BE2C (cell line): ENCODE results near the gene TEKT3.

Experiments
- DNase-seq: peaks from one replicate; pipeline ENCODE4 v3.0.0-alpha.2; 2020
- H3K27me3 ChIP-seq: fragments of 250-450 bp; sonication (Bioruptor Pico); 2 replicates; pipeline ENCODE4 v1.5.1; 2020; ENCODE audit warnings: mild to moderate bottlenecking
- H3K36me3 ChIP-seq: fragments of 250-450 bp; sonication (Bioruptor Pico); 2 replicates; pipeline ENCODE4 v1.5.1; 2020; ENCODE audit warnings: mild to moderate bottlenecking
- H3K4me1 ChIP-seq: fragments of 250-450 bp; sonication (Bioruptor Pico); 2 replicates; pipeline ENCODE4 v1.5.1; 2020
- H3K4me3 ChIP-seq: 2 replicates; pipeline ENCODE4 v1.5.1; 2011; ENCODE audit warnings: low read depth, low read length
- H3K9me3 ChIP-seq: fragments of 250-450 bp; sonication (Bioruptor Pico); 2 replicates; pipeline ENCODE4 v1.5.1; 2020
- TF ChIP-seq, protein P1 (sequence below): IDR thresholded peaks from 2 replicates; pipeline ENCODE4 v1.5.1; 2012; ENCODE audit warnings: mild to moderate bottlenecking, low read depth, low read length

Gene TEKT3

DNA sequence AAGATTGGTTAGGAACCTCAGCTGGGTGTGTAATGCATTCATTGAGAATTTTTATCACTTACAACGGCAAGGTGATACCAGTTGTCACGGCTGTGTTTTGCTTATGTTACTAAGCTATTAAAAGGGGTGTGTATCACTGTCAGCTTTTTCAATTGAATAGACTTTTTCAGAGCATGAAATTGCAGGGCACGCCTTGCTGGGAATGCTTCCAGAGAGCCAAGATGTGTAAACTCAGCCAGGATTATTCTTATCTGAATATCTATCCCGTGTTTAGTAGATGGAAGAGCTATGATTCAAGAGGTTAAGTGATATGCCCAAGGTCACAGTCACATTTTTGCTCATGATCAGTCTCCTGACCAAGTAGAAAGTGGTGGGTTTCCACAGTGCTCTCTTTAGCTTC, 6.6 kb upstream of the TEKT3 start:
- TF ChIP-seq, protein P1, sequence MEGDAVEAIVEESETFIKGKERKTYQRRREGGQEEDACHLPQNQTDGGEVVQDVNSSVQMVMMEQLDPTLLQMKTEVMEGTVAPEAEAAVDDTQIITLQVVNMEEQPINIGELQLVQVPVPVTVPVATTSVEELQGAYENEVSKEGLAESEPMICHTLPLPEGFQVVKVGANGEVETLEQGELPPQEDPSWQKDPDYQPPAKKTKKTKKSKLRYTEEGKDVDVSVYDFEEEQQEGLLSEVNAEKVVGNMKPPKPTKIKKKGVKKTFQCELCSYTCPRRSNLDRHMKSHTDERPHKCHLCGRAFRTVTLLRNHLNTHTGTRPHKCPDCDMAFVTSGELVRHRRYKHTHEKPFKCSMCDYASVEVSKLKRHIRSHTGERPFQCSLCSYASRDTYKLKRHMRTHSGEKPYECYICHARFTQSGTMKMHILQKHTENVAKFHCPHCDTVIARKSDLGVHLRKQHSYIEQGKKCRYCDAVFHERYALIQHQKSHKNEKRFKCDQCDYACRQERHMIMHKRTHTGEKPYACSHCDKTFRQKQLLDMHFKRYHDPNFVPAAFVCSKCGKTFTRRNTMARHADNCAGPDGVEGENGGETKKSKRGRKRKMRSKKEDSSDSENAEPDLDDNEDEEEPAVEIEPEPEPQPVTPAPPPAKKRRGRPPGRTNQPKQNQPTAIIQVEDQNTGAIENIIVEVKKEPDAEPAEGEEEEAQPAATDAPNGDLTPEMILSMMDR: no peak
- Histone ChIP-seq H3K4me1 (no peaks in the 10 kb centered on the region), H3K4me3 (no peak overlapping the region), H3K9me3 (no peaks in the 10 kb centered on the region), H3K36me3 (no peaks in the 10 kb centered on the region), H3K27me3 (no peaks in the 10 kb centered on the region)
- no peak for DNase-seq

DNA sequence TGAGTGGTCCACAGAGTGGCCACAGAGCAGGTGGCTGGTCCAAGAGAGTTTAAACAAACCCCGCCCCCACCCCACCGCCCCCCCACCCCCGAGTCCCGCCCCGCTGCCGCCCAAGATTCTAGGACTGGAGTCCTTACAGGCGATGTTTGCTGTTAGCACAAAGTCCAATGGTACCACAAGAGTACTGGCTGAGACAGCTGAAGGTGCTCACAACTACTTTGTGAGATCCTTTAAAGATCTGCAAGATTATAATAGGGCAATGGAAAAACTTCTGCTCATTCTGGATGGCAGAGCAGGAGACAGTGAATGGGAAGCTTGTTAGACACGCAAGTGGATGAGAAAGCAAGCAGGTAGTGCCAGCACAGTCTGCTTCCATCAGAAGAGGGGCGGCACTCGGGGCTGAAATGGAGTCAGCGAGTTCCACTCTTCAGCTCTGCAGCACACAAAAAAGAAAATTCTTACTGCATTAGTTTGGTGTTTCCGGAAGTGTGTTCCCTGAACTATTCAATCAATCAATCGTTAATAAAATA, 4.7 kb upstream of the TEKT3 start:
- TF ChIP-seq, protein P1: no peak

DNA sequence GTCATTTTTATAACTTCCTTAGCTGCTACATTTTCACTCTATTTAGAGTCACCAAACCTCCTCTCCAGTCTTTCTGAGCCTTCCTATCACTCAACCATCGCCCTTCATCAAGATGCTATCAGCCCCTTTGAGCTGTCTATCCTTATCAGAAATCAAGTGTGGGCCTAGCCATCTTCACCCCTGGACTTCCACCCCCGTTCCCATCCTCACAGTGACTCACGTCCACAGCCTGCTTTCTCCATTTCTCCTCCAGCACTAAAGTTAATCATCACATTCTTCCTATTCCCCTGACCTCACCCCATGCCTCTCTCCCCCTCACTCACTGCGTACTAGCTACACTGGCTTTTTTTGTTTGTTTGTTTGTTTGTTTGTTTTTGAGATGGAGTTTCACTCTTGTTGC, 2.4 kb upstream of the TEKT3 start:
- Histone ChIP-seq H3K36me3 (no peaks in the 10 kb centered on the region), H3K27me3 (no peaks in the 10 kb centered on the region), H3K4me3 (no peak overlapping the region), H3K9me3 (no peaks in the 10 kb centered on the region), H3K4me1 (no peaks in the 10 kb centered on the region)
- DNase-seq: no peak
- TF ChIP-seq, protein P1: no peak

More for the DNA sequence above, 4.7 kb upstream of the TEKT3 start:
- Histone ChIP-seq H3K4me3 (no peak overlapping the region), H3K27me3 (no peaks in the 10 kb centered on the region), H3K4me1 (no peaks in the 10 kb centered on the region), H3K36me3 (no peaks in the 10 kb centered on the region), H3K9me3 (no peaks in the 10 kb centered on the region)
- no peak for DNase-seq

DNA sequence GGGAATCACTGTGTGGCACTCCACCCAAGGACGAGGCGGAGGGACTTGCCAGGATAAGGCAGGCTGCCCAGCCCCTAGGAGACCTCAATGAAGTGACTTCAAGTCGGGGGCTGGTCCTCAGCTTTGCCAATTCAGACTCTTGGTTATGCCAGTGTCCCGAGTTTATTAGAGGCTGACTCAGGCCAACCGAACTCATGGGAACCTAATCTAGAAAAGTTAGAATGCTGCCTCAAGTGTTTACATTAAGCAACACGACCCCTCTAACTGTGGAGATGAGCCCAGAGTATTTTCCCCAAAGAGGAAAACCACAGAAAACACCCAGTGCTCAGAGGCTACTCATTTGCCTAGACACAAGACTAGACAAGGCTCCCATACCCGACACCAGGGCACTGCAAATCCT, 1.1 kb upstream of the TEKT3 start:
- no peaks in the 10 kb centered on the region for H3K9me3 ChIP-seq
- DNase-seq: no peak
- H3K4me1 ChIP-seq: no peaks in the 10 kb centered on the region
- no peak overlapping the region for H3K4me3 ChIP-seq
- no peaks in the 10 kb centered on the region for H3K36me3 ChIP-seq
- TF ChIP-seq, protein P1: no peak
- H3K27me3 ChIP-seq: no peaks in the 10 kb centered on the region

DNA sequence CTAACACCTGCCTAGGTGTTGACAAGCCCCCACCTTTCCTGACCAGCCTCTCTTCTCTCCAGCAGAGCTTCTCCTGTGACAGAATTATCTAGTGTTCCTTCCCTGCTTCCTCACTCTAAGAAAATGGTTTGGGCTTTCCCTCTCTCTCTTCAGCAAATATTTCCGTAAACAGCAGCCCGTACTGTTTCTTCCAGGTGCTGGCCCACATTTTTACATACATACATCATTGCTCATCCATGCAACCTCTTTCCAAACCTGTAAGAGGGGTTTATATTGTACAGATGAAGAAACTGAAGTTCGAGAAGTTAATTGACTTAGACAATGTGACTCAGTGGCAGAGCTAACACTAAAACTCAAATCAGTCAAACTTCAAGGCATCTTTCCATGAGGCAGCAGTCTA, 569 bp upstream of the TEKT3 start:
- no peaks in the 10 kb centered on the region for H3K27me3 ChIP-seq
- no peaks in the 10 kb centered on the region for H3K4me1 ChIP-seq
- H3K4me3 ChIP-seq: peak overlapping the region; percentile 70
- no peak for DNase-seq
- TF ChIP-seq, protein P1: no peak
- no peaks in the 10 kb centered on the region for H3K36me3 ChIP-seq
- no peaks in the 10 kb centered on the region for H3K9me3 ChIP-seq

DNA sequence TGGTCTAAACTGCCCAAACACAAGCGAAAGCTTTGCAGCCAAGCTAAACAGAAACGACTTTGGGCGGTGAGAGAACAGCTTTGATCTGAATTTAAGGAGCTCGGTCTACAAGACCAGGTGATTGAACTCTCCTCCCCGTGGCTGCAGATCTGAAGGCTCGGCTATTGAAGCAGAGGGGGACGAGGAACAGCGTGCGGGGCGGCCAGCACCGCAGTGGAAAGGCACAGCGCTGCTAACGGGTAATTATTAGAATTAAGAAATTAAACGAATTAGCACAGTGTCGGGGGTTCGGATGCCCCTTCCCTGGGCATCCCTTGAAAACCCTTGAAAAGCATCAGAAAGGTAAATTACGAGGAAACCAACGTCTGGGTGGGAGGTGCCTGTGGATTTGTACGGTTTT, 431 bp downstream of the TEKT3 start:
- H3K4me1 ChIP-seq: no peaks in the 10 kb centered on the region
- TF ChIP-seq, protein P1: no peak
- H3K27me3 ChIP-seq: no peaks in the 10 kb centered on the region
- no peaks in the 10 kb centered on the region for H3K9me3 ChIP-seq
- H3K4me3 ChIP-seq: peak overlapping the region; percentile 70
- no peaks in the 10 kb centered on the region for H3K36me3 ChIP-seq
- DNase-seq: no peak
